ENCODE data around the gene PWWP3B. TPM values are rescaled to one million over a fixed set of nuclear protein-coding genes. Genes with fewer than 3 reads are reported as not detected.

The PWWP3B gene
- total and polyA plus RNA-seq, 9 of the 15 experiments (the other 6 are each of a cell fraction or from before 2014, with no cell fraction given) = not detected

DNA sequence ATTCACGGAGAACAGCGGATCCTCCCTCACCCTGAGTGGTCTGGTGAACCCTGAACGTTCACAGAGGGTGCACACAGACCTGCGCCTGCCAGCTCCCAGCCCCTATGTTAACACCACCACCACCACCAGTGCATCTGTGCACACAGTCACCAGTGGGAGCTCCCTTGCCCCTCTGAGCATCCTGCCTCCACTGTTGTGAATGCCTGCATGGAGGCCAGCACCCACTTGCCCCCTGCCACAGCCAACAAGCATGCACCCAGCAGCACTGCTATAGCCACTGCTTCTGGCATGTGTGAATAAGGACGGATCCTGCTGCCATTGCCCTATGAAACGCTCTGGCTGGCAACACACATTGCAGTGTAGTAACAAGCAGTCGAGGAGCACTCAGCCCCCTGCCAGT is 29.1 kb upstream of the PWWP3B start (continued):
- TF ChIP-seq, protein P1, sequence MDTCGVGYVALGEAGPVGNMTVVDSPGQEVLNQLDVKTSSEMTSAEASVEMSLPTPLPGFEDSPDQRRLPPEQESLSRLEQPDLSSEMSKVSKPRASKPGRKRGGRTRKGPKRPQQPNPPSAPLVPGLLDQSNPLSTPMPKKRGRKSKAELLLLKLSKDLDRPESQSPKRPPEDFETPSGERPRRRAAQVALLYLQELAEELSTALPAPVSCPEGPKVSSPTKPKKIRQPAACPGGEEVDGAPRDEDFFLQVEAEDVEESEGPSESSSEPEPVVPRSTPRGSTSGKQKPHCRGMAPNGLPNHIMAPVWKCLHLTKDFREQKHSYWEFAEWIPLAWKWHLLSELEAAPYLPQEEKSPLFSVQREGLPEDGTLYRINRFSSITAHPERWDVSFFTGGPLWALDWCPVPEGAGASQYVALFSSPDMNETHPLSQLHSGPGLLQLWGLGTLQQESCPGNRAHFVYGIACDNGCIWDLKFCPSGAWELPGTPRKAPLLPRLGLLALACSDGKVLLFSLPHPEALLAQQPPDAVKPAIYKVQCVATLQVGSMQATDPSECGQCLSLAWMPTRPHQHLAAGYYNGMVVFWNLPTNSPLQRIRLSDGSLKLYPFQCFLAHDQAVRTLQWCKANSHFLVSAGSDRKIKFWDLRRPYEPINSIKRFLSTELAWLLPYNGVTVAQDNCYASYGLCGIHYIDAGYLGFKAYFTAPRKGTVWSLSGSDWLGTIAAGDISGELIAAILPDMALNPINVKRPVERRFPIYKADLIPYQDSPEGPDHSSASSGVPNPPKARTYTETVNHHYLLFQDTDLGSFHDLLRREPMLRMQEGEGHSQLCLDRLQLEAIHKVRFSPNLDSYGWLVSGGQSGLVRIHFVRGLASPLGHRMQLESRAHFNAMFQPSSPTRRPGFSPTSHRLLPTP (IDR thresholded peaks at IDR 0.05; ENCODE audit: borderline replicate concordance, extremely low read depth, insufficient read length) = no peak
- TF ChIP-seq, protein P2, sequence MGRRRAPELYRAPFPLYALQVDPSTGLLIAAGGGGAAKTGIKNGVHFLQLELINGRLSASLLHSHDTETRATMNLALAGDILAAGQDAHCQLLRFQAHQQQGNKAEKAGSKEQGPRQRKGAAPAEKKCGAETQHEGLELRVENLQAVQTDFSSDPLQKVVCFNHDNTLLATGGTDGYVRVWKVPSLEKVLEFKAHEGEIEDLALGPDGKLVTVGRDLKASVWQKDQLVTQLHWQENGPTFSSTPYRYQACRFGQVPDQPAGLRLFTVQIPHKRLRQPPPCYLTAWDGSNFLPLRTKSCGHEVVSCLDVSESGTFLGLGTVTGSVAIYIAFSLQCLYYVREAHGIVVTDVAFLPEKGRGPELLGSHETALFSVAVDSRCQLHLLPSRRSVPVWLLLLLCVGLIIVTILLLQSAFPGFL (CRISPR knock-in tag; IDR thresholded peaks at IDR 0.05) = no peak
- TF ChIP-seq TFAM (CRISPR knock-in tag; conservative IDR thresholded peaks at IDR 0.05) (no peak), SREBF1 (IDR thresholded peaks at IDR 0.05; ENCODE audit: borderline replicate concordance, low read depth, low read length) (no peak)

GRCh38 chrX:106144755-106145639 is 23.1 kb upstream of the PWWP3B start:
- BruUV-seq (replicated peaks) = no TSS peak
- POLR2A ChIA-PET = no interaction called here
- H3K9me1 ChIP-seq (ENCODE audit: control insufficient read depth, insufficient read depth, low read length) = no peaks in the 10 kb centered on the region
- H2AFZ ChIP-seq (ENCODE audit: low read depth, low read length) = no peak overlapping the region
- CTCF ChIA-PET (ENCODE audit: low intra/inter-chr PET ratio) = no interaction called here
- no peaks in the 10 kb centered on the region for H3K27me3 ChIP-seq (ENCODE audit: control insufficient read depth in 2 of 2, insufficient read depth in 2 of 2, low read length in 2 of 2)
- no peak overlapping the region for H3K4me2 ChIP-seq (ENCODE audit: insufficient read depth, low read length)
- H4K20me1 ChIP-seq (replicated peaks; ENCODE audit: control insufficient read depth, insufficient read depth, low read length) = no peaks in the 10 kb centered on the region
- WGBS (ENCODE audit: insufficient coverage, low coverage, missing lambda C conversion rate) = 0% methylated on average over 5 of the region's 5 CpGs
- H3K4me1 ChIP-seq (replicated peaks in 1 of 2; ENCODE audit: control insufficient read depth in 2 of 2, insufficient read depth in 2 of 2, low read length in 2 of 2) = no peaks in the 10 kb centered on the region
- peak in 1 of 4 experiments; percentile 1 for DNase-seq (ENCODE audit: extremely low read depth in 1 of 4, low spot score in 3 of 4)
- intact Hi-C loops (cut with micrococcal nuclease) = no loop called here
- ATAC-seq = no peak
- TF ChIP-seq, protein P3, sequence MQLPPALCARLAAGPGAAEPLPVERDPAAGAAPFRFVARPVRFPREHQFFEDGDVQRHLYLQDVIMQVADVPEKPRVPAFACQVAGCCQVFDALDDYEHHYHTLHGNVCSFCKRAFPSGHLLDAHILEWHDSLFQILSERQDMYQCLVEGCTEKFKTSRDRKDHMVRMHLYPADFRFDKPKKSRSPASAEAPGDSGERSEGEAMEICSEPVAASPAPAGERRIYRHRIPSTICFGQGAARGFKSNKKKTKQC (CRISPR knock-in tag; IDR thresholded peaks at IDR 0.05) = no peak
- TF ChIP-seq ZFX (CRISPR knock-in tag; IDR thresholded peaks at IDR 0.05) (no peak), ELK3 (CRISPR knock-in tag; IDR thresholded peaks at IDR 0.05) (no peak), PHF20 (IDR thresholded peaks at IDR 0.05; ENCODE audit: partially characterized antibody) (no peak), CBFA2T3 (IDR thresholded peaks at IDR 0.05) (peak; percentile 34), BRF2 (IDR thresholded peaks at IDR 0.05; ENCODE audit: borderline replicate concordance, insufficient read depth, insufficient read length) (no peak)
- TF ChIP-seq, protein P4, sequence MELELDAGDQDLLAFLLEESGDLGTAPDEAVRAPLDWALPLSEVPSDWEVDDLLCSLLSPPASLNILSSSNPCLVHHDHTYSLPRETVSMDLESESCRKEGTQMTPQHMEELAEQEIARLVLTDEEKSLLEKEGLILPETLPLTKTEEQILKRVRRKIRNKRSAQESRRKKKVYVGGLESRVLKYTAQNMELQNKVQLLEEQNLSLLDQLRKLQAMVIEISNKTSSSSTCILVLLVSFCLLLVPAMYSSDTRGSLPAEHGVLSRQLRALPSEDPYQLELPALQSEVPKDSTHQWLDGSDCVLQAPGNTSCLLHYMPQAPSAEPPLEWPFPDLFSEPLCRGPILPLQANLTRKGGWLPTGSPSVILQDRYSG (tag; conservative IDR thresholded peaks at IDR 0.05; ENCODE audit: low read depth) = no peak
- no peaks in the 10 kb centered on the region for H3K36me3 ChIP-seq (ENCODE audit: control insufficient read depth, insufficient read depth, low read length)
- in situ Hi-C loops (cut with MboI) = no loop called here
- no peak overlapping the region for H3K4me3 ChIP-seq
- no peak overlapping the region for H3K27ac ChIP-seq (ENCODE audit: extremely low read depth, low read depth, low read length)
- no peak for FAIRE-seq
- no peaks in the 10 kb centered on the region for H3K79me2 ChIP-seq (ENCODE audit: control insufficient read depth, insufficient read depth, low read length)
- H3K9ac ChIP-seq (ENCODE audit: insufficient read depth in 1 of 2, low read depth in 2 of 2, low read length in 2 of 2) = no peak overlapping the region
- H3K9me3 ChIP-seq (replicated peaks; ENCODE audit: control insufficient read depth, insufficient read depth, low read depth, low read length) = no peaks in the 10 kb centered on the region

Measured in K562 (cell line).